ENCODE data around the gene LMCD1. TPM values are rescaled to one million over a fixed set of nuclear protein-coding genes. Genes with fewer than 3 reads are reported as not detected.

The LMCD1 gene
- total and polyA plus RNA-seq, 2 of the 8 experiments (the other 6 are each of a cell fraction or from before 2014, with no cell fraction given) = 12.3 to 26.5 TPM

DNA sequence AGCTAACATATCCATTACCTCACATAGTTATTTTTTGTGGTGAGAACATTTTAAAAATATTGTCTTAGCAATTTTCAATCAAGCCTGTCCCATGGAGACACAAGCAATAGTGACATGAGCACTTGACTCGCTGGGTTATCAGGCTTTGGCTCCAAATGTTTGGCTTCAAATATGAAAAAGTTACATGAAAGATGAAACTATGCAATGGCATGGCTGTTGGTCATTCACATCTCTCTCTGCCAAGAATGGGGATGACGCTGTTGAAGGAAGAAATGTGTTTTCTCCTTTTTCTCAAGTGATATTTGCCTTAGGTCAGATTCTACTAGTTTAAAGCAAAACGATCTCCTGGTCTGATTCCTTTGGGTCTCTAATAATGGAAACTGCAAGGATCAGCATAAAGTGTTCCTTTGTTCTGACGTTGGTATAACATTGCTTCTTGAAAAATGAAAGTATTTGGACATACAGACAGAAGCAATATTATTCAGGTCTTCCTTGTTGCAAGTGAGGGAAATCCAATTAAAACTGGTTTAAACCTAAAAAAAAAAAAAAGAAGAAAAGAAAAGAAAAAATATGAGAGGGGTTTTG is 71.8 kb downstream of the LMCD1 start:
- ChIA-PET CTCF (ENCODE audit: partially characterized antibody) (interaction anchor here (0.9 to 1.4 kb wide), 2 partner anchors 52 to 90 kb away, joined by 3 to 5 read pairs; no protein-coding TSS in a partner anchor), POLR2A (ENCODE audit: partially characterized antibody) (interaction anchor here (1.3 kb wide), 1 partner anchor 10 kb away, joined by 4 read pairs; no protein-coding TSS in a partner anchor)
- H4K20me1 ChIP-seq (replicated peaks in 1 of 2; ENCODE audit: control insufficient read depth in 1 of 2, insufficient read depth in 2 of 2, low read length in 2 of 2) = peaks cover 0 to 2% of the 10 kb centered on the region in 2 experiments
- H3K4me2 ChIP-seq (ENCODE audit: insufficient read depth in 1 of 2, low read depth in 2 of 2, low read length in 2 of 2) = no peak overlapping the region
- no peaks in the 10 kb centered on the region for H3K4me1 ChIP-seq (replicated peaks in 1 of 4; ENCODE audit: control insufficient read depth in 3 of 4, insufficient read depth in 4 of 4, low read length in 3 of 4)
- H3K23ac ChIP-seq (ENCODE audit: insufficient read length) = no peak overlapping the region
- H3K56ac ChIP-seq (replicated peaks; ENCODE audit: insufficient read length, low read depth, low read length) = no peak overlapping the region
- H3K36me3 ChIP-seq (ENCODE audit: control insufficient read depth in 2 of 4, insufficient read depth in 4 of 4, low read length in 3 of 4) = peaks cover 0 to 15% (median 3%) of the 10 kb centered on the region in 4 experiments; a peak in 2 of 8 replicates
- WGBS, 2 experiments (ENCODE audit: extremely low coverage in 1 of 2, insufficient coverage in 1 of 2, insufficient read length in 1 of 2, insufficient replicate concordance in 2 of 2, low coverage in 1 of 2, low lambda C conversion rate in 2 of 2, missing lambda C conversion rate in 1 of 2) = 77% methylated on average over 4 of the region's 4 CpGs; no CpG with 5 or more reads in 1 of the 2 experiments
- DNase-seq (ENCODE audit: low read depth in 1 of 2, low spot score in 2 of 2) (no peak), FAIRE-seq (no peak)
- H2BK120ac ChIP-seq (replicated peaks; ENCODE audit: low read depth, low read length) = no peak overlapping the region
- no peak overlapping the region for H4K8ac ChIP-seq (ENCODE audit: extremely low read depth, insufficient read depth, low read length)
- no peaks in the 10 kb centered on the region for H3K79me2 ChIP-seq (ENCODE audit: control insufficient read depth in 1 of 2, insufficient read depth in 2 of 2, low read length in 2 of 2)
- H4K91ac ChIP-seq (replicated peaks; ENCODE audit: insufficient read length, low read length) = no peak overlapping the region
- H3K4ac ChIP-seq (replicated peaks; ENCODE audit: insufficient read length, low read depth, low read length) = no peak overlapping the region
- H3K9ac ChIP-seq (replicated peaks in 1 of 4; ENCODE audit: extremely low read depth in 1 of 4, low read depth in 3 of 4, low read length in 3 of 4) = no peak overlapping the region
- no peaks in the 10 kb centered on the region for H3K9me3 ChIP-seq (ENCODE audit: insufficient read depth in 2 of 2, low read depth in 1 of 2, low read length in 1 of 2)
- no peak overlapping the region for H2BK5ac ChIP-seq (ENCODE audit: low read depth, low read length)
- H3K14ac ChIP-seq (ENCODE audit: insufficient read length) = no peak overlapping the region
- no peaks in the 10 kb centered on the region for H3K27me3 ChIP-seq (replicated peaks in 1 of 4; ENCODE audit: control insufficient read depth in 3 of 4, extremely low read depth in 1 of 4, insufficient read depth in 3 of 4, low read length in 3 of 4)
- H2AK5ac ChIP-seq (ENCODE audit: low read depth, low read length) = no peak overlapping the region
- H2AFZ ChIP-seq (ENCODE audit: low read length) = no peak overlapping the region
- no peaks in the 10 kb centered on the region for H3K79me1 ChIP-seq (ENCODE audit: low read depth, low read length)
- H3K18ac ChIP-seq (ENCODE audit: extremely low read depth, low read length) = no peak overlapping the region
- H3K23me2 ChIP-seq (ENCODE audit: low read depth, low read length) = no peaks in the 10 kb centered on the region; the same call in 1 of the 2 replicates
- no peak overlapping the region for H3K27ac ChIP-seq (ENCODE audit: low read depth, low read length)
- no peak overlapping the region for H2BK12ac ChIP-seq (ENCODE audit: low read depth, low read length)
- no peak overlapping the region for H2BK15ac ChIP-seq (ENCODE audit: low read length)
- no peak overlapping the region for H2BK20ac ChIP-seq (ENCODE audit: low read length)
- H3K4me3 ChIP-seq (ENCODE audit: extremely low read depth in 1 of 4, insufficient read depth in 2 of 4, low read depth in 3 of 4, low read length in 4 of 4) = no peak overlapping the region
- no peak overlapping the region for H4K5ac ChIP-seq (ENCODE audit: insufficient read length, low read depth, low read length)

Measured in H1 (cell line).